NOMO-1 treated with dmso at 0.1 percent for 144 hours (cell line): ENCODE measurements around the gene BET1L.
"Not testable (repeated sequence)": the region's sequence is repeated elsewhere in the genome, so short reads cannot be mapped to it uniquely, and the experiment has no call there.

Source experiments
- DNase-seq: peaks from one replicate; lab custom pipeline; 2025; ENCODE audit not compliant: unreplicated experiment; lab: John Stamatoyannopoulos, UW

Gene BET1L

DNA sequence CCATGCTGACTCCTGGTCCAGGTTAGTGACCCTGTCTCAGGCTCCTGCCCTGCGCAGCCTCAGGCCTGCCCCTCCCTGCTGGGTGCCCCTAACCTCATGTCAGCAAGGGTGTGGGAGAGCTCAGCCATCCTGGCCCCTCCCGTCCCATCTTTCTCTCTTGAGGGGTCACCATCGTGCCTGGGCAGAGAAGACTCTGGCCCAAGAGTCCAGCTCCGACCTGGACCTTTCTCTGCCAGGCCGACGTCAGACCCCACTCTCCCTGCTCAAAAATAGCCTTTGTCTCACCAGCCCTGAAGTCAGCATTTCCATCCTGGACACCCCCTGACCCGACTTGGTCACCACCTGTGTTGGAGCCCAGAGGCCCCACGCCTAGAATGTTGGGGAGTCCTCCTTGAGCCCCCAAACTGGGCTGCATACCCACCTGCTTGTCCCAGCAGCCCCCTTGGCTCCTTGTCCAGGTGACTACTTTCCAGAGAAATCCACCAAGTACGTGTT lies 9.4 kb downstream of the BET1L start:
- DNase-seq: no peak

DNA sequence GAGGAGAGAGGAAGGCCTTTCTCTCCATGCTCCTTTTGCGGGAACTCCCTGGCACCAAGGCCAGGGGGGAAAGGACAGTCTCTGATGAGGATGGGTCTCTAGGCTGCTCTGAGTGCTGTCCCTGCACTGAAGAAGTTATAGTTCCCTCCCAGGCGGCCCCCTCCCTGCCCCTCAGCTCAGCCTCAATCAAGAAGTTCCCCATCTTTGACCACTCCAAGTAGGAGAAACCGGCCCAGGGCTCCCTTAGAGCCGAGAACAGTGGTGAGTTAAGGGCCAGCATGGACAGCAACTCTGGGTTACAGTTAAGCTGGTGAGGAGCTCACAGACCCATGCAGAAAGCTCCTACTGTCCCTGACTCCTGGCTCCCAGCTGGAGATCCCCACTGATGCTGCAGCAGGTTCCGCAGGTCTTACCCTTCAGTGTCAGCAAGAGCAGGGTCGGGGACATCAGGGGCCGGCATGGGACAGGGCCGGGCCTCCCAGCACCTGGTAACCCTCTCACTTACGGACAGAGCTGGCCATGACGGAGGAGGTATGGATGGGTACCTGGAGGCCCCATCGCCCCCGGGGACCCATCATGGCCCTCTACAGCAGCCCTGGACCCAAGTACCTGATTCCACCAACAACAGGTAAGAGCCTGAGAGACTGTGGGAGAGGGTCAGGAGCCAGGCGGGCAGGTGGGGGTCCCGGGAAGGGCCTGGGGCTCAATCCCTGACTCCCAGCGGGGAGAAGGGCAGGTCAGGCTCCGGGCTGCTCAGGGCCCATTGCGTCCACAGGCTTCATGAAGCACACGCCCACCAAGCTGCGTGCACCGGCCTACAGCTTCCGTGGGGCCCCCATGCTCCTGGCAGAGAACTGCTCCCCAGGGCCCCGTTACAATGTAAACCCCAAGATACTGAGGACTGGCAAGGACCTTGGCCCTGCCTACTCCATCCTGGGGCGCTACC lies 10.1 kb downstream of the BET1L start:
- DNase-seq: no peak

DNA sequence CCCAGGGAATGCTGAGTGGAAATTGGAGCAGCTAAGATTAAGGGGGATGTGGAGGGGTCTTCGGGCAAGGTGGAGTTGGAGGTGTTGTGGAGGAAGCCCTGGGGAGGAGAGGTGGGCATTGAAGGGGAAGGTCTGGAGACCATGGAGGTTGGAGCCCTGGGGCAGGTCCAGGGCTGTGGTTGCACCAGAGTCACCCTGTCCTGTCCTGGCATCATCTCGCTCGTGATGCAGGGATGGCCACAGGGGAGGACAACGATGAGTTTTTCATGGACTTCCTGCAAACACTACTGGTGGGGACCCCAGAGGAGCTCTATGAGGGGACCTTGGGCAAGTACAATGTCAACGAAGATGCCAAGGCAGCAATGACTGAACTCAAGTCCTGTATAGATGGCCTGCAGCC lies 13.7 kb downstream of the BET1L start:
- DNase-seq: not testable (repeated sequence)

DNA sequence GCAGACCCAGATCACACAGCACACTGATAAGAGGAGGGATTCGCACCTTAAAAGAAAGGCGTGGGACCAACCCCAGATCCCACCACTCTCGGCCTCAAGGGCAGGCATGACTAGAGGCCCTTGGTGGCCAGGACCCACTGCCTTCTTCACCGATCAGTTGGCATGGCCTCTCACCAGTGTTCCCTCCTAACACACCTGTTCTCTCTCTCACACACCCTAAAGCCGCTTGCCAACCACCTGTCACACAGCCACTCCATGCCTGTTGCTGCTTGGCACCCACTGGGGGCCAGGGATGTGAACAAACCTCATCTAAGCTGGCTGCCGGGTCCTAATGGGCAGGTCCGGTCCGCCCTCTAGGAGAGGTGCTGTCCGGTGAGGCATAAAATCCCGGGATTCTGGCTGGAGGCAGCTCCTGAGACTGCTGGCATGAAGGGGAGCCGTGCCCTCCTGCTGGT lies 14.5 kb downstream of the BET1L start, which contains the start of gene SCGB1C1:
Gene SCGB1C1 (plus strand): TSS at position 405 of the 455 bp plus-strand sequence. CDS start 22 bp downstream, at position 427.
- not testable (repeated sequence) for DNase-seq

GRCh38 chr11:191490-192478 lies 15.4 kb downstream of the BET1L start:
- DNase-seq: not testable (repeated sequence)

DNA sequence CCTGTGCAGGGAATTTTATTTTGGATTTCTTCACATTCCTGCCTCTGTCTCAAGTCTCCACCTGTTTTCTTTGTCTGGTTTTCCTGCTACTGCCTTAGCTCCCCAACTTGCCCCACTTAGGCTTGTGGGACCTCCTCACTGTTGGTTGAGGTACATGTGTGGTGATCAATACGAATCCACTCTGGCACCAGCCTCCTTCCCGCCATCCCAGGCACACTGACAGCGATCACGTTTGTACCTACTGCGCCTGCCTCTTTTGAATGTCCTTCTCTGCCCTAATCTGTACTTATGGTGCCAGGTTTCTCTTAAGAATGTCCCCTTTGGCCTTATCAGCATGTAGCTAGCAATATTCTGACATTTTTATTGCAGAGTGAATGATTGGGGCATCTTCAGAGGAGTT lies 16.7 kb downstream of the BET1L start:
- DNase-seq: not testable (repeated sequence)

DNA sequence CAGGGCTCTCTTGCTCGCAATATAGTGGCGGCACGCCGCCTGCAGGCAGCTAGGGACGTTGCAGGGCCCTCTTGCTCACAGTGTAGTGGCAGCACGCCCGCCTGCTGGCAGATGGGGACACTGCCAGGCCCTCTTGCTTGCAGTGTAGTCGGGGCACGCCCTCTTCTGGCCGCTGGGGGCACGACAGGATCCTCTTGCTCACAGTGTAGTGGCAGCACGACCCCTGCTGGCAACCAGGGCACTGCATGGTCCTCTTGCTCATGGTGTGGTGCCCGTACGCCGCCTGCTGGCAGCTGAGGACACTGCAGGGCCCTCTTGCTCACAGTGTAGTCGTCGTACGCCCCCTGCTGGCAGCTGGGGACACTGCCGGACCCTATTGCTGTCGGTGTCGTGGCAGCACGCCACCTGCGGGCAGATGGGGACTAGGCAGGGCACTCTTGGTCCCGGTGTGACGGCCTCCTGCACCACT lies 17.3 kb downstream of the BET1L start:
- DNase-seq: not testable (repeated sequence)

DNA sequence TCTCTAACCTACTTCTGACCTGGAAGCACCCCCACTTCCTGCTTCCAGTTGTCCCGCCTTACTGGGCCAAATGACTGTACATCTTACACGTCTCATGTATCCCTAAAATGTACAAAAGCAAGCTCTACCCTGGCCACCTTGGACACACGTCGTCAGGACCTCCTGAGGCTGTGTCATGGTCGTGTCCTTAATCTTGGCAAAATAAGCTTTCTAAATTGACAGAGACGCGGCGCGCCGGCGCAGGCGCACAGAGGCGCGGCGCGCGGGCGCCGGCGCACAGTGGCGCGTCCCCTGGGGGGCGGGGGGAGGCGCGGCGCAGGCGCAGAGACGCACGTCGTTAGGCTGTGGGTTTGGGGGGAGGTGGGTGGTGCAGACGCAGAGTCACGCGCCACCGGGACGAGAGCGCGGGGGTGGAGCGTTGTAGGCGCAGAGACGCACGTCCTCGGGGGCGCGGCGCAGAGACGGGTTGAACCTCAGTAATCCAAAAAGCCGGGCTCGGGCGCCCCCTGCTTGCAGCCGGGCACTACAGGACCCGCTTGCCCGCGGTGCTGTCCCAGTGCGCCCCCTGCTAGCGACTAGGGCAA lies 17.9 kb downstream of the BET1L start:
- not testable (repeated sequence) for DNase-seq

- DNase-seq: not testable (repeated sequence)
Measured at GRCh38 chr11:180242-180641, 27.0 kb downstream of the BET1L start.
